Choroid plexus epithelial cell (primary cell): ENCODE measurements around the gene CPEB3.

Source experiments
- DNase-seq: peaks from one replicate; pipeline ENCODE4 v3.0.0-alpha.2; 2010; ENCODE audit warnings: low read depth
- H3K4me3 ChIP-seq: 2 replicates; pipeline ENCODE4 v1.5.1; 2011; ENCODE audit warnings: low read depth, mild to moderate bottlenecking, control low read depth, low read length, moderate library complexity
- TF ChIP-seq, protein P1 (sequence below): conservative IDR thresholded peaks from 2 replicates; pipeline ENCODE4 v1.5.1; 2011; ENCODE audit warnings: low read depth, mild to moderate bottlenecking, control low read depth, inconsistent platforms, low read length, moderate library complexity

Gene CPEB3

DNA sequence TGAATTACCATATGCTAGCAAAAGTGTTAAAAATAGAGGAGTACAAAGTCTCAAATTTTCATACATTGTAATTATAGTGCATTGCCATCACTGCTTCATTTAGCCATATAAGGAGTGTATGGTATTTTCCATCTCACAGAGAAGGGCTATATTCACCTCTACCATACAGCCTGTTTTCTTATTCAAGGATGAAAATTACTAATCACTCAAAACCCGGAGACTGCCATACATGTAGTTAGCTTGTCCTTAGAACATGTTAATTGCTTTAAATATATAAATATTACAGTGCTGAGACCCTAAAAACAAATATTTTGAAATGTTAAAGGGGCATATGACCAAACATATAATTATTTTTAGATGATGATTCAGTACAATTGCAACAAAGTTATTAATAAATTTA lies 49.4 kb downstream of the CPEB3 start:
- H3K4me3 ChIP-seq: peak overlapping the region; percentile 73
- TF ChIP-seq, protein P1, sequence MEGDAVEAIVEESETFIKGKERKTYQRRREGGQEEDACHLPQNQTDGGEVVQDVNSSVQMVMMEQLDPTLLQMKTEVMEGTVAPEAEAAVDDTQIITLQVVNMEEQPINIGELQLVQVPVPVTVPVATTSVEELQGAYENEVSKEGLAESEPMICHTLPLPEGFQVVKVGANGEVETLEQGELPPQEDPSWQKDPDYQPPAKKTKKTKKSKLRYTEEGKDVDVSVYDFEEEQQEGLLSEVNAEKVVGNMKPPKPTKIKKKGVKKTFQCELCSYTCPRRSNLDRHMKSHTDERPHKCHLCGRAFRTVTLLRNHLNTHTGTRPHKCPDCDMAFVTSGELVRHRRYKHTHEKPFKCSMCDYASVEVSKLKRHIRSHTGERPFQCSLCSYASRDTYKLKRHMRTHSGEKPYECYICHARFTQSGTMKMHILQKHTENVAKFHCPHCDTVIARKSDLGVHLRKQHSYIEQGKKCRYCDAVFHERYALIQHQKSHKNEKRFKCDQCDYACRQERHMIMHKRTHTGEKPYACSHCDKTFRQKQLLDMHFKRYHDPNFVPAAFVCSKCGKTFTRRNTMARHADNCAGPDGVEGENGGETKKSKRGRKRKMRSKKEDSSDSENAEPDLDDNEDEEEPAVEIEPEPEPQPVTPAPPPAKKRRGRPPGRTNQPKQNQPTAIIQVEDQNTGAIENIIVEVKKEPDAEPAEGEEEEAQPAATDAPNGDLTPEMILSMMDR: no peak
- DNase-seq: no peak

DNA sequence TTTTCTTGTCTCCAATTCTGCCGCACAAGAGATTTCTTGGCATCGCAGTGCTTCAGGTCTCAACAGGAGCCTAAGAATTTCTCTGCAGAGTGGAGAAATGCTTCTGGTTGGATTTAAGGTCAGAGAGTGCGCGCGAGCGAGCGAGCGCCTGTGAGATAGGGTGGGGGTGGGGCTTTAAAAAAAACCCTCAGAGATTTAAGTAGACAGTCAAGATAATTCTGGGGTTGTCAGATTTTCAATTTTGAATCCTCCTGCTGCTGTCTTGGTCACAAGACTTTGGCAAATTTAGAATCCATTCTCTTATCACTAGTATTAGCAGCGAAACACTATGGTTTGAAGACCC lies 49.7 kb downstream of the CPEB3 start:
- peak; percentile 53 for DNase-seq
- peak overlapping the region; percentile 73 for H3K4me3 ChIP-seq

DNA sequence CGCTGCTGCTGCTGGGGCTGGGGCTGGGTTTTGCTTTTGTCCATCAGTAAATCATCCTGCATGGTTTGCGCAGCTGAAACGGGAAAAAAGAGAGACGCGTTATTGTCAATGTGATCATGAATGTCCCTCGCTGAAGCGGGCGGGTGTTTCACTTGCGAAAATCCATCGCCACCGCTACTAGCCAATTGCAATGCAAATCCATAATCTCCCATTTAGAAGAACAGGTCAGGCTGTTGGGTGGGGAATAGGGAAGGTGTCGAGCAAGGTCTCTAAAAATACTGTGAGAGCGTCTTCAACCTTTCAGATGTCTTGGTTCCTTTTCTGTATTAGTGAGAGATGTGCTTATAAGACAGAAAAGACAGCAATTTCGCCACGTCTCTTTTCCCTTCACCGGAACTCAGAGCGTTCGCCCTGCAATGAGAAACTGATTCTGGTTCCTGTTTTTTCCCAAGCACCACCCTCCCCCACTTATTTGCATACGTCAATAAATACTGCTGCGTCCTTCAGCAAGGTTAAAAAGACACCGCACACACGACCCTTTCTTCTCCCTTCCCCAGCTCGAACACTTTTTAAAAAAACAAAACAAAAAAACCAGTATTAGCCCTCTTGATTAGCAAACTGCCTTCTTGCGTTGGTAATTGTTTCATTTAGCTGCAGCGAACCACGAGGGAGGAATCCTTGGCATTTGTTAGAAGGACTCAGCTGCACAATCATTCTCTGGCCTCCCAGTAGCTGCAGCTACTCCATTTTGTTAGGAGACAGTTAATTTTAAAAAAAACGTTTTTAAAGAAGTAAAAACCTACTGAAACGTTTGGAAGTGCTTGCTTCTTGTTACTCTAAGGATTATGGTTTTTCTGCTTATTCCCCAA lies 50.4 kb downstream of the CPEB3 start:
- DNase-seq: peak; percentile 79
- H3K4me3 ChIP-seq: peak overlapping the region; percentile 73
- TF ChIP-seq, protein P1: no peak

More for the DNA sequence above, 49.7 kb downstream of the CPEB3 start:
- TF ChIP-seq, protein P1: no peak

DNA sequence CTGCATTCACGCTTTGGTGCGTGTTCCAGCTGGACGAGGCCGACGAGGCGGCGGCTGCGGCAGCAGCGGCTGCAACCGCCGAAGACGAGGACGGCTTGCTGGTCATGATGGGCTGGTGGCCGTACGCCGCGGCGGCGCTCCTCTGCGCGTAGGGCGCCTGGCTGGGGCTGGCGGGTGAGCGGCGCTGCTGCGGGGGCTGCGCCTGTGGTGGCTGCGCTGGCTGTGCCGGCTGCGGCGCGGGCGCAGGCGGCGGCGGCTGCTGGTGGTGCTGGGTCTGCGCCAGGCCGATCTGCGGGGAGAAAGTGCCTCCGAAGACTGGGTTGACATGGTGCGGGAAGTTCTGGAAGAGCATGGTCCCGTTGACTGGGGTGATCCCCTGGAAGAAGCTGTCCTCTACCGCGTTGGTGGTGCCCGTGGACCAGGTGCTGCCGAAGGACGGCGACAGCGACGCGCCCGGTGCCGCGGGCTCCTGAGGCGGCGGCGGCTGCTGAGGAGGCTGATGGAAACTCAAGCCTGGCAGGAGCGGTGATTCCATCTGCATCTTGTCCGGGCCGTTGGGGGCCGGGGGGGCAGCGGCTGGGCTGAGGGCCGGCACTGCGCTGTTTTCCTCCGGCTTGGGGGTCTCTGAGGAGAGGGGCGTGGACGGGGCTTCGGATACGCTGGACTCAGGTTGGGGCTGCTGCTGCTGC lies 51.1 kb downstream of the CPEB3 start:
- TF ChIP-seq, protein P1: no peak
- H3K4me3 ChIP-seq: peak overlapping the region; percentile 73
- DNase-seq: peak; percentile 23

DNA sequence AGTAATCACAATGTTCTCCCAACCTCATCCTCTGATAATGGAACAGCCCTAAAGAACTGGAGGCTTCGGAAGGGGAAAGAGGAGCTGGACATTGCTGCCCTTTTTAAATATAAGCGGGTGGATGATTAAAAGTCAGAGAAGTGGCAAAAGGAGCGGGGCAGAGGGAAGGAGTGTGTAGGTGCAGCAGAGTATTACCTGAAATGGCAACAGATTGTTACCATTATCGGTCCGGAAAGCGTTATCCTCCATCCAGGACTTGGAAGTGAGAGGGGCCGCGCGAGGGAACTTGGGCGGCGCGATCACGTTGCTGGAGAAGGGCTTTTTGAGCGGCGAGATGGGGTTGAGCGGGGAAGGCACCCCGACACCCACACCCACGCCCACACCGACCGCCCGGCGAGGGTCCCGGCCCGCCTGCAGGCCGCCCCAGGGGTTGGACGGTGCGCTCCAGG lies 51.7 kb downstream of the CPEB3 start:
- TF ChIP-seq, protein P1: no peak

DNA sequence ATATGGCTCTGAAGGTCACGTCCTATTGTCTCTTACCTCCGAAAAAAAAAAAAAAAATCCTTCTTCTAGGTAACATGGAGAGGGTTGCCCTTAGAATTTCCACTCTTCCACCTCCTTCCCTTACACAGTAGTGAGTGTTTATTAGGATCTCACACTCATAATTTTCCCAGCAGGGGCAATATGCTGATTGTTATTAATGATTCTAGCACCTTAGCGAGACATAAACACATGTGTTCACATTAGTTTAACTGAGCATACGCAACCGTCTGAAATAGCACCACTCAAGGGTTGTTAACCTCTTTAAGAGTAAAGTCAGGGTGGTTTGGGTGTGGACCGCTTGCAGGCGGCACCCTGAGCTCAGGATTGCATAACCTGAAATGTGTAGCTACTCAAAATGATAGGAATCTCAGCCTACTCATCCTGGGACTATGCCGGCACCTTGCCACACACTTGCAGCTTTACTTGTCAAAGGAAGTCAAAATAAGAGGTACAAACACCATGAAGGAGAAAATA lies 52.2 kb downstream of the CPEB3 start:
- peak; percentile 84 for DNase-seq
- H3K4me3 ChIP-seq: peak overlapping the region; percentile 73
- TF ChIP-seq, protein P1: no peak

More for the DNA sequence above, 51.7 kb downstream of the CPEB3 start:
- peak; percentile 17 for DNase-seq
- H3K4me3 ChIP-seq: peak overlapping the region; percentile 73
